ENCODE data around the gene PCDH12. TPM values are rescaled to one million over a fixed set of nuclear protein-coding genes. Genes with fewer than 3 reads are reported as not detected.

Gene PCDH12
- total RNA-seq, 1 donor from 2014 or later: under 0.01 TPM

DNA sequence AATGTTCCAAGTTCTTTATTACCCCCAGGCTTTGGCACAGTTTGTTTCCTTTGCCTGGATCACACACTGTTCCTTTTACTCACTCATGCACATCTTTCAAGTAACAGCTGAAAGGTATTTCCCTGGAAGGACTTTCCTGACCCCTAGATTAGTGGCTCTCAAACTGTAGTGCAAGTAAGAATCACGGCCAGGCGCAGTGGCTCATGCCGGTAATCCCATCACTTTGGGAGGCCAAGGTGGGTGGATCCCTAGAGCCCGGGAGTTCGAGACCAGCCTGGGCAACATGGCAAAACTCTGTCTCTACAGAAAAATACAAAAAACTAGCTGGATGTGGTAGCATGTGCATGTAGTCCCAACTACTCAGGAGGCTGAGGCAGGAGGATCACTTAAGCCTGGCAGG is 53.5 kb downstream of the PCDH12 start:
- peak; percentile 20 for DNase-seq (ENCODE audit: low read depth)
- TF ChIP-seq, protein P1, sequence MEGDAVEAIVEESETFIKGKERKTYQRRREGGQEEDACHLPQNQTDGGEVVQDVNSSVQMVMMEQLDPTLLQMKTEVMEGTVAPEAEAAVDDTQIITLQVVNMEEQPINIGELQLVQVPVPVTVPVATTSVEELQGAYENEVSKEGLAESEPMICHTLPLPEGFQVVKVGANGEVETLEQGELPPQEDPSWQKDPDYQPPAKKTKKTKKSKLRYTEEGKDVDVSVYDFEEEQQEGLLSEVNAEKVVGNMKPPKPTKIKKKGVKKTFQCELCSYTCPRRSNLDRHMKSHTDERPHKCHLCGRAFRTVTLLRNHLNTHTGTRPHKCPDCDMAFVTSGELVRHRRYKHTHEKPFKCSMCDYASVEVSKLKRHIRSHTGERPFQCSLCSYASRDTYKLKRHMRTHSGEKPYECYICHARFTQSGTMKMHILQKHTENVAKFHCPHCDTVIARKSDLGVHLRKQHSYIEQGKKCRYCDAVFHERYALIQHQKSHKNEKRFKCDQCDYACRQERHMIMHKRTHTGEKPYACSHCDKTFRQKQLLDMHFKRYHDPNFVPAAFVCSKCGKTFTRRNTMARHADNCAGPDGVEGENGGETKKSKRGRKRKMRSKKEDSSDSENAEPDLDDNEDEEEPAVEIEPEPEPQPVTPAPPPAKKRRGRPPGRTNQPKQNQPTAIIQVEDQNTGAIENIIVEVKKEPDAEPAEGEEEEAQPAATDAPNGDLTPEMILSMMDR (conservative IDR thresholded peaks at IDR 0.05; ENCODE audit: low read depth, low read length): no peak

DNA sequence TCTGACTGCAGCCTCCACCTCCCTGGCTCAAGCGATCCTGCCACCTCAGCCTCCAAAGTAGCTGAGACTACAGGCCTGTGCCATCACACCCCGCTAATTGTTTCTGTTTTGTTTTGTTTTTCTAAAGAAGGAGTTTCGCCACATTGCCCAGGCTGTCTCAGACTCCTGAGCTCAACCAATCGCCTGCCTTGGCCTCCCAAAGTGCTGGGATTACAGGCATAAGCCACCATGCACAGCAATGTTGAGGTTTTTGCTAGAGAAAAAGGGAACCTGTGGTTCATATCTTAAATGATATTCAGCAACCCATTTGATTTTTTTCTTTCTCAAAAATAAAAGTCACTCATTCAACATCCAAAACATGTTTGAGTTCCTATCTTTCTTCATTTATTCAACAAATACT is 54.7 kb downstream of the PCDH12 start:
- no peak for DNase-seq (ENCODE audit: low read depth)
- no peak overlapping the region for H3K4me3 ChIP-seq (ENCODE audit: low read depth, low read length)
- TF ChIP-seq, protein P1 (conservative IDR thresholded peaks at IDR 0.05; ENCODE audit: low read depth, low read length): no peak

More for the DNA sequence above, 53.5 kb downstream of the PCDH12 start:
- H3K4me3 ChIP-seq (ENCODE audit: low read depth, low read length): no peak overlapping the region

DNA sequence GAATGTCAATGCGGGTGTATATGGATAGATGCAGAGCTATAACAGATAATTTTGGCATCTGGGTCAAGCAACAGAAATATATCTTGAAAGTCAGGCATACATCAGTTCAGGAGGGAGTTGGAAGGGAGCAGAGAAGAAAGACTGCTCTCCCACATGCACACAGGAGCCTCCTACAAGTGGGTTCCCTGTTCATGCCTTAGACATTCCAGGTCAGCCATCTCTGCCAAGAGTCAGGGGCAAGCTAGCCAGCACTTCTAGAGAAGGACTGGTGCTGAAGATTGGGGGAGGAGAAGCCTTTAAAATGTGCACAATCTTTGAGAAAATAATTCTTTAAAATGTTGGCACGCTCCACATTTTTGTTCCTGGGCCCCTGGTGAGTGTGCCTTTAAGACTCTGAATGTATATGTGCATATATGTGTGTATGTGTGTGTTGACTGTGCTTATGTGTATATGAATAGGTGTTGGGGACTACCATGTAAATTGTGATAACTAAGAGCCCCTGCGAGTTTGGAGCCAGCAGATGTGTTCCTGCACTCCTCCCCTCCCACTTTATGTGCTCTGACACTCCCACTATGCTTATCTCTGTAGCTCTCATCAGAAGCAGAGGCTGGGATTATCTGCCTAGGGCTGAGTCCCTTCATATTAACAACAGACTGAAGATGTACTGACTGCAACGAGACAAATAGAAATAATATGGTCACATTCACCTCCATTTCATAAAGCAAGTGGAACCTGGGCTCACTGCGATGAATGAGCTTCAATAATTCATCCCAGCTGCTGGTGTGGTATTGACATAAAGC is 55.8 kb downstream of the PCDH12 start:
- TF ChIP-seq, protein P1 (conservative IDR thresholded peaks at IDR 0.05; ENCODE audit: low read depth, low read length): no peak
- no peak for DNase-seq (ENCODE audit: low read depth)
- no peak overlapping the region for H3K4me3 ChIP-seq (ENCODE audit: low read depth, low read length)

DNA sequence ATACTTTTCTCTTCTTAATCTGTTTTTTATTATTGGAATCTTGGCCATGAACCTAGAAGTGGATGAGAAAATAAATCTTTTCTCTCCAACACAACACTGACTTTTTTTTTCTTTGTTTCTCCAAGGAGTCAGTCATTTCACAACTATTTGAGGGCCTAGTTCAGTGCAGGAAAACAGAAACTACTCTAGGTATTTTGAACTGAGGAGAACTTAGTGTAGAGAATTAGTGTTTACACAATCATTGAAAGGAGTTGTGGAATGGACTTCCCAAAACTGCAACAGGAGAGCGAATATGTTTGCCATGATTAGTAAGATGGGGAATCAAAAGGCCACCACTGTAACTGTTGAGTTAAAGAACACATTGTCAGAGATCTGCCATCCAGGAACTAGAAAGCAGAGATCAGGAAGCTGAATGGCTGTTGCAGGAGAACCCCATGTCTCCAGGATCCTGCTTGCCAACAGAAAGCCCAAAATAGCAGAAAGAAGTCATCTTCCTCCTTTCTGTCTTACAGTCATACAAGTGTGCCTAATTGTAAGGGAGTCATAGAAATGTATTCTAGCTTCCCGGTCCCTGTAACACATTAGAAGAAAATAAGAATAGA is 59.5 kb downstream of the PCDH12 start:
- no peak overlapping the region for H3K4me3 ChIP-seq (ENCODE audit: low read depth, low read length)
- TF ChIP-seq, protein P1 (conservative IDR thresholded peaks at IDR 0.05; ENCODE audit: low read depth, low read length): no peak
- no peak for DNase-seq (ENCODE audit: low read depth)

DNA sequence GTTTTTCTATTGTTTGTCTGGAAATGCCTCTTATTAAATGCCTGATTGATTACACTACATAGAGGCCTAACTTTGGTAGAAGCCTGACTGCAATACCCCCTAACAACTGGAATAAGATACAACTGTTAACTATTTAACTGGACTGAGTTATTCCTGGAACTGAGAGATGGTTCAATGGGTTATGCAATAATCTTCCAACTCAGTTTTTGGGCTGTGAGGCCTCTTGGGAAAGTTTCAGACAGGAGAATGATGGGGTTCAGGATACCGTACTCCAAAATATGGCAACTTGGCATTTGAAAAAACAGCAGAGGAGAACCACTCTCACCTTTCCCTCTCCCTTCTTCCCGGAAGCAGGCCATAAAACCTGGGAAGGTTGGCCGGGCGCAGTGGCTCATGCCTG is 60.6 kb downstream of the PCDH12 start:
- DNase-seq (ENCODE audit: low read depth): no peak
- TF ChIP-seq, protein P1 (conservative IDR thresholded peaks at IDR 0.05; ENCODE audit: low read depth, low read length): no peak
- no peak overlapping the region for H3K4me3 ChIP-seq (ENCODE audit: low read depth, low read length)

Other genes starting within 250 kb of the PCDH12 start
- 9.6 and 17.4 TPM in 2 replicates for gene PCDH1, start 79.8 kb downstream of the PCDH12 start, total RNA-seq
- 36.6 and 50.6 TPM in 2 replicates for gene DELE1, start 34.3 kb downstream of the PCDH12 start, total RNA-seq
- gene RNF14, start 10.9 kb upstream of the PCDH12 start, total RNA-seq: 50.9 and 58.4 TPM in 2 replicates
- gene GNPDA1, start 54.8 kb upstream of the PCDH12 start, total RNA-seq: 50.7 and 79.1 TPM in 2 replicates
- 55.8 and 57.0 TPM in 2 replicates for gene NDFIP1, start 150.6 kb upstream of the PCDH12 start, total RNA-seq